ENCODE measurements around the gene PLEKHH2.

The PLEKHH2 gene

GRCh38 chr2:43778233-43778632 is 141.2 kb downstream of the PLEKHH2 start:
- H3K27ac ChIP-seq, result no peak overlapping the region
- TF ChIP-seq CTCF (IDR thresholded peaks at IDR 0.05), result no peak

DNA sequence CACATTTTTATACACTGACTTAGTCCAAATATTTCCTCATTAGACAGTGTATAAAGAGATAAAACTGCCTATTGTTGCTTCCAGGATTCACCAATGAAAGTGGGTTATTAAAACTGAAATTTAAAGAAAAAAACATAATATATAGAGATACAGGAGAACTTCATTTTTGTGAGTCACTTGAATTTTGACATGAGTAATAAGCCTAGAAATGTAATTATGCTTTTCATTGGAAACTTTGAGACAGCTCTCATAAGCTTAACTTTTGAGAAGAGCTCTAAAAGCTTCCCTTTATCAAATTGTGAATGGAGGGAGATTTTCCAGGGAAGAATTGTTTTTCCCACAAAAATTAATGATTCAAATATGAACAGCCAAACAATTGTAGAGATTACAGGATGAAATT is 150.8 kb downstream of the PLEKHH2 start:
- no peak overlapping the region for H3K27ac ChIP-seq
- TF ChIP-seq CTCF (IDR thresholded peaks at IDR 0.05) (no peak), ZFX (IDR thresholded peaks at IDR 0.05; ENCODE audit: borderline replicate concordance) (no peak)

DNA sequence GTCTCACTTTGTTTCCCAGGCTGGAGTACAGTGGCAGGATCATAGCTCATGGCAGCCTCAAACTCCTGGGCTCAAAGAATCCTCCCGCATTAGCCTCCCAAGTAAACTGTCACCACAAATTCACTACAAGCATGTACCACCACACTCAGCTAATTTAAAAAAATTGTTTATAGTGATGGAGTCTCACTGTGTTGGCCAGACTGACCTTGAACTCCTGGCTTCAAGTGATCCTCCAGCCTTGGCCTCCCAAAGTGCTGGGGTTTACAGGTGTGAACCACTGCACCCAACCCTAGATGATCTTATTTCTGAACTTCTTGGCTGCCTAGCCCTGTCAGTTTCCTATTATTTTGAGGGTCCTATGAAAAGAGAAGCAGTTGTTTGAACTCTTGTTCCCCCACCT is 151.6 kb downstream of the PLEKHH2 start:
- no peak for TF ChIP-seq CTCF (IDR thresholded peaks at IDR 0.05)
- TF ChIP-seq ZFX (IDR thresholded peaks at IDR 0.05; ENCODE audit: borderline replicate concordance), result no peak
- no peak overlapping the region for H3K27ac ChIP-seq

GRCh38 chr2:43790147-43790546 is 153.1 kb downstream of the PLEKHH2 start:
- TF ChIP-seq ZFX (IDR thresholded peaks at IDR 0.05; ENCODE audit: borderline replicate concordance) (no peak), CTCF (IDR thresholded peaks at IDR 0.05) (no peak)
- H3K27ac ChIP-seq, result no peak overlapping the region

DNA sequence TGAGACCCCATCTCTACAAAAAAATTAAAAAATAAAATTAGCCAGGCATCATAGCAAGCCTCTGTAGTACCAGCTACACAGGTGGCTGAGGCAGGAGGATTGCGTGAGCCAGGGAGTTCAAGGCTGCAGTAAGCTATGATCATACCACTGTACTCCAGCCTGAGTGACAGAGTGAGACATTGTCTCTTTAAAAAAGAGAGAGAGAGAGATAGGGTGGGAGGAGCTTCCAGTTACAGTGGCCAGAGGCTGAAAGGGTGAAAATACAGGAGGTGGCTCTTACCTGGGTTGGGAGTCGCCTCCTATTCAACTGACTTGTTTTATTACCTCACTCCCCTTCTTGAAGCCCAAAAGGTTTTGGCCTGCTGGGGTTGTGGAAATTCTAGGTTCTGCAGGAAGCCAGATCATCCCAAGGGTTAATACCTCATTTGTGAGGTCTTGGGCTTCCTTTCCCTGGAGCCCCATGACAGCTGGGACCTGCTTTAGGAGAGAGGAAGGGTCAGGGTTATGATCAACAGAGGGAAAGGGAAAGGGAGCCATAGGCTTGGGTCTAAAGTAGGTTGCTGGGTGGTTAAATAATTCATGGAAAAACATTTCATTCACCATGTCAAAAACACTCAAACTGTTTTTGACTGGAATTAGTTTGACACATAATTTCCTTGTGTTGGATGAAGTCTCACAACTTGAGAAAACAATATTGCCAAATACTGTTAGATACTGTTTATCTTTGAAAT is 154.1 kb downstream of the PLEKHH2 start:
- H3K27ac ChIP-seq, result no peak overlapping the region
- no peak for TF ChIP-seq CTCF (IDR thresholded peaks at IDR 0.05)
- TF ChIP-seq ZFX (IDR thresholded peaks at IDR 0.05; ENCODE audit: borderline replicate concordance), result no peak

DNA sequence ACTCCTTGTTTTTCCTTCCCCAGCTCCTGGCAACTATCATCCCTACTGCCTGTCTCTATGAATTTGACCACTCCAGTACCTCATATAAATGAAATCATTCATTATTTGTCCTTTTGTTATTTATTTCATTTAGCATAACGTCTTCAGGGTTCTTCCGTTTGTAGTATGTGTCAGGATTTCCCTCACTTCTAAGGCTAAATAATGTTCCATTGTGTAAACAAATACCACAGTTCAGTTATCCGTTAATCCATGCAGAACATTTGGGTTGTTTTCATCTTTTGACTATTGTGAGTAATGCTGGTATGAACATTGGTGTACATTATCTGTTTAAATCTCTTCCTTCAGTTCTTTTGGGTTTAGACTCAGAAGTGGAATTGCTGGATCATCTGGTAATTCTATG is 155.6 kb downstream of the PLEKHH2 start:
- no peak overlapping the region for H3K27ac ChIP-seq
- no peak for TF ChIP-seq ZFX (IDR thresholded peaks at IDR 0.05; ENCODE audit: borderline replicate concordance)
- no peak for TF ChIP-seq CTCF (IDR thresholded peaks at IDR 0.05)

DNA sequence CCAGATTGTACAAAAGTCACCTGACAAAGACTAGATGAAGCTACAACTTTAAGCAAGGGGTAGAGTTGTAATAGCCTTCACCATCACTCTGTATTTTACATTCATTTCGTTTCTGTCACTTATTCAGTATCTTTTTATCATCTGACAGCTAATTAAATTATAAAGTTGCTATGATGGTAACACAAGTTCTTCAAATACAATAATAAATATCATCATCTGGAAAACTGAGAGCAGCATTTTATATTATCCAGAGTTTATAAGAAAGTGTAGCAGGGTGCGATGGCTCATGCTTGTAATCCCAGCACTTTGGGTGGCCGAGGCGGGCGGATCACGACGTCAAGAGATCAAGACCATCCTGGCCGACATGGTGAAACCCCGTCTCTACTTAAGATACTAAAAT is 157.9 kb downstream of the PLEKHH2 start:
- no peak overlapping the region for H3K27ac ChIP-seq
- TF ChIP-seq CTCF (IDR thresholded peaks at IDR 0.05) (no peak), ZFX (IDR thresholded peaks at IDR 0.05; ENCODE audit: borderline replicate concordance) (no peak)
